GM12892 (cell line): ENCODE data around the gene SPATA32.

ENCODE experiments used
- POLR2A ChIP-seq: IDR thresholded peaks from 2 replicates; pipeline ENCODE4 v1.6.1; 2011; ENCODE audit warnings: low read depth, low read length, control low read depth
- POLR2AphosphoS5 ChIP-seq: IDR thresholded peaks from 2 replicates; pipeline ENCODE4 v1.6.1; 2011; ENCODE audit warnings: low read depth, low read length, control low read depth
- TAF1 ChIP-seq: IDR thresholded peaks from 2 replicates; pipeline ENCODE4 v1.6.1; 2011; ENCODE audit warnings: low read depth, mild to moderate bottlenecking, control low read depth, low read length, borderline replicate concordance

GRCh38 chr17:45296003-45296832, 34.3 kb upstream of the SPATA32 start:
- no peak for TF ChIP-seq POLR2A
- TF ChIP-seq POLR2AphosphoS5 = peak; percentile 42; the same call in 1 of the 2 replicates
- no peak for TF ChIP-seq TAF1
